Measurements from ENCODE around the gene CCDC148. TPM values are rescaled to one million over a fixed set of nuclear protein-coding genes. Genes with fewer than 3 reads are reported as not detected.

The CCDC148 gene
- total and polyA plus RNA-seq, 2 donors (not counting 3 experiments of a cell fraction or from before 2014, with no cell fraction given), result 0.04 to 0.69 TPM

DNA sequence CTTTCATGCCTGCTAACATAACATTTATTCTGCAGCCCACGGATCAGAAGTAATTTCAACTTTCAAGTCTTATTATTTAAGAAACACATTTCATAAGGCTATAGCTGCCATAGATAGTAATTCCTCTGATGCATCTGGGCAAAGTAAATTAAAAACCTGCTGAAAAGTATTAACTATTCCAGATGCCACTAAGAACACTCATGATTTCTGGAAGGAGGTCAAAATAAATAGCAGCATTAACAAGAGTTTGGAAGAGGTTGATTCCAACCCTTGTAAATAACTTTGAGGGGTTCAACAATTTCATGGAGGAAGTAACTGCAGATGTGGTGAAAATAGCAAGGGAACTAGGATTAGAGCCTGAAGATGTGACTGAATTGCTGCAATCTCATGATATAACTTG is 77.6 kb downstream of the CCDC148 start:
- no peaks in the 10 kb centered on the region for H3K9me1 ChIP-seq (replicated peaks; ENCODE audit: control insufficient read depth, extremely low read depth, insufficient read depth, low read length)
- no peaks in the 10 kb centered on the region for H3K4me1 ChIP-seq (ENCODE audit: control insufficient read depth, extremely low read depth, insufficient read depth, low read length)
- no peaks in the 10 kb centered on the region for H4K20me1 ChIP-seq (replicated peaks; ENCODE audit: control insufficient read depth, extremely low read depth, insufficient read depth, low read length)
- dilution Hi-C loops (cut with MboI; ENCODE audit: extremely low pct_ligation_motif_present, low sequenced_read_pairs), result no loop called here
- FAIRE-seq (no peak), DNase-seq (ENCODE audit: low read depth, low spot score) (no peak)
- H3K4me3 ChIP-seq (replicated peaks in 1 of 3; ENCODE audit: insufficient read depth in 1 of 3, low read depth in 1 of 3, low read length in 3 of 3), result no peak overlapping the region
- ChIA-PET POLR2A (no interaction called here), CTCF (no interaction called here)
- H2AFZ ChIP-seq (ENCODE audit: low read depth, low read length), result no peak overlapping the region
- TF ChIP-seq POLR2AphosphoS5 (IDR thresholded peaks at IDR 0.05; ENCODE audit: insufficient read depth, low read depth, low read length) (no peak), MYC (IDR thresholded peaks at IDR 0.05; ENCODE audit: low read depth, low read length) (no peak), CTCF (IDR thresholded peaks at IDR 0.05; ENCODE audit: extremely low read depth in 1 of 2, insufficient read depth in 1 of 2, low read depth in 1 of 2, low read length in 2 of 2) (no peak), FOS (IDR thresholded peaks at IDR 0.05; ENCODE audit: borderline replicate concordance, insufficient read depth, low read length) (no peak), GATA2 (IDR thresholded peaks at IDR 0.05; ENCODE audit: insufficient read depth, insufficient read length, low read depth, low read length) (no peak), POLR2A (IDR thresholded peaks at IDR 0.05; ENCODE audit: low read depth, low read length) (no peak), EZH2 (IDR thresholded peaks at IDR 0.05; ENCODE audit: borderline replicate concordance, low read depth, low read length, severe bottlenecking) (no peak), MAX (IDR thresholded peaks at IDR 0.05; ENCODE audit: insufficient read depth, insufficient read length) (no peak), JUN (IDR thresholded peaks at IDR 0.05; ENCODE audit: borderline replicate concordance, insufficient read depth, insufficient read length, low read depth) (no peak)
- H3K36me3 ChIP-seq (ENCODE audit: control insufficient read depth in 2 of 2, extremely low read depth in 1 of 2, insufficient read depth in 2 of 2, low read length in 2 of 2), result no peaks in the 10 kb centered on the region
- H3K27me3 ChIP-seq (ENCODE audit: control insufficient read depth in 2 of 2, insufficient read depth in 2 of 2, low read length in 2 of 2), result peaks cover 2 to 6% of the 10 kb centered on the region in 2 experiments
- no TSS peak for BruUV-seq (replicated peaks)
- no peaks in the 10 kb centered on the region for H3K9me3 ChIP-seq (replicated peaks; ENCODE audit: control insufficient read depth, insufficient read depth, low read length)
- H3K4me2 ChIP-seq (ENCODE audit: insufficient read depth, low read length), result no peak overlapping the region
- no peaks in the 10 kb centered on the region for H3K79me2 ChIP-seq (ENCODE audit: control insufficient read depth, insufficient read depth, low read length)
- H3K27ac ChIP-seq (ENCODE audit: insufficient read depth, low read depth, low read length), result no peak overlapping the region
- intact Hi-C loops (cut with micrococcal nuclease), result no loop called here
- H3K9ac ChIP-seq (replicated peaks; ENCODE audit: extremely low read depth, insufficient read depth, low read length), result no peak overlapping the region

Data from endothelial cell of umbilical vein (primary cell).